SIG-M5 (cell line): ENCODE measurements around the gene FGR.

Source experiments
- DNase-seq: peaks from one replicate; lab custom pipeline; 2025; lab: John Stamatoyannopoulos, UW

FGR gene

GRCh38 chr1:27600498-27601175, 34.3 kb downstream of the FGR start:
- DNase-seq: no peak

DNA sequence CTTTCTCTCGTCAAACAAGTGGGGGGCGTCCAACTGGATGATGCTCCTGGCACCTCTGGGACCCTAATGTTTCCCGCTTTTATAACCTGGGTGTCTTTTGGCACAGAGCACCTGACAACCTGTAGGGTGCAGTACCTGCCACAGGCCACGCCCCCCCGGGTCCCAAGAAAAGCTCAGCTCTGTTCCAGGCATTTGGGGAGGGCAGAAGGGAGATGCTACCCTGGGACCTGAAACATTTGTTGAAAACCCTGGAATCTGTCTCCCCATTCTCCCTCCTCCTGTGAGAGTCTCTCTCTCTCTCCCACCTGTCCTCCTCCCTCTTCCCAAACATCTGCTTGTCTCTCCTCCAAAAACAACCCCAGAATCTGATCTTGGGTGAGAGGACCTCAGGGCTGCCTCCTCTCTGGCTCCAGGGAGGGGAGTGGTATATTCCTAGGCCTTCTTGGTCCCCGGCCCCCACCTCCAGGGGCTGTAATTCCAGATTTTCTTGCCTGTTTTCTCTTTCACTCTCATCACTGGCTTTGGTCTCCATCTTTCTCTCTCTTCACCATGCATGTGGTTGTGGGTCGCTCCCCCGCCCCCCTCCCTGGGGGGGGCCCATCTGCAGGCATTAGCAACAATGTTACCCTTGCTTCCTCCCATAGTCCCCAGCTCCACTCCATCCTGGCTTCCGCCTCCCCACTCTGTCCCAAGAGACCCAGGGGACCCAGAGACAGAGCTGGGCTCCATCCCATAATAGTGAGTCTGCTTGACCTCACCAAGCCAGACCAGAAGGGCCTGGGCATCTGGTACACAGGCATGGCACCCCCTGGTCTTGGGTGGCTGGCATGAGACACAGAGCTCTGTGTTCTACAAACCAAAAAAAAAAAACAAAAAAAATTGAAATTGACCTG, 35.1 kb downstream of the FGR start:
- no peak for DNase-seq

GRCh38 chr1:27598902-27599528, 36.0 kb downstream of the FGR start:
- DNase-seq: no peak

DNA sequence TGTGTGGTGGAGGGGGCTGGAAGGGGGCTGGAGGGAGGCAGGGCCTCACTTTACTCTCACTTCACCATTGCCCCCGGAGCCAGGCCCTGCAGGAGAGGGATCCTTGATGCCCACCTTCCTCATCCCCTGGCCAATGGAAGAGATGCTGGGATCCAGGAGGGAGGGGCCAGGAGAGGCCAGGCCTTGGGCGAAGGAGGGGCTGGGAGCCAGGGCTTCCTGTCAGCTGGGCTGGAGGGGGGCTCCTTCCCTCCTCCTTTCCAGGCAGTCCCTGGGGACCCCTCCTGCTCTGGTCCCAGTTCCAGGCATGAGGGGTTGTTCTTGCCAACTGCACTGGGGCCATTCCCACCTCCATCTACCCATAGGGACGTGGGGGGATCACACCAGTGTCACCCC, 36.7 kb downstream of the FGR start:
- DNase-seq: no peak

- no peak for DNase-seq
Measured at GRCh38 chr1:27597516-27598294, 37.3 kb downstream of the FGR start.

DNA sequence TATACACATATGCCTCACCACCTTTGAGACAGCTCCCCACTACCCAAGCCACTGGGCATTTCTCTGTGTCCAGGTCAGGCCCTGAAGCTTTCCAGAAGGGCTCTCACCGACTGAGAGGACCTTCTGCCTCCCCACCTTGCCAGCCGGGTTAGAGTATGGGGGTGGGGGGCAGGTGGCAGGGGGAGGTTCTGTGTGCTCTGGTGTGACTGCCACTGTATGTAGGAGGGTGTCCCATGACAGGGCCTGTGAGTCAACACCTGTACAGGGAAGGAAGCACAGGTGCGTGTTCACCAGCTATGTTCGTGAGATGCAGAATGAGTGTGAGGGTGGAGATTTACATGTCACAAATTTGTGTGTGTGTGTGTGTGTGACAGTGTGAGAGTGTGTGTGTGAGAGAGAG, 38.0 kb downstream of the FGR start:
- DNase-seq: no peak

DNA sequence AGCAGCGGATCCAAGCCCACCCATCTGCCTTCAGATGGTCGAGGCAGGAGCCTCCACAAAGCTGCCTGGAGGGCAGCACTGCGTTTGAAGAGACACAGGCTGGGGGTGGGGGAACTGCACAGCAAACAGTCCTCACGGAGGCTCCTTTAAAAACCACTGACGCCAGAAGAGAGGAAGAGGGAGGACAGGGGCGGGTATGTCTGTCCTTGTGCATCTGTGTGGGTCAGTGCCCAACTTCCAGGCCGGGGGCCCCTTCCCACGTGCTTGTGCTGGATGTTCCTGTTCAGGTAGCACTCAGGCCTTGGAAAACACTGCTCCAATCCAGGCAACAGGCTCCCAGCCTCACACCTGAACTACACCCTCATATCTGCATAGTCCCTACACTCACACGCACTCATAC, 38.7 kb downstream of the FGR start:
- no peak for DNase-seq

- no peak for DNase-seq
Measured at GRCh38 chr1:27595597-27595996, 39.4 kb downstream of the FGR start.

DNA sequence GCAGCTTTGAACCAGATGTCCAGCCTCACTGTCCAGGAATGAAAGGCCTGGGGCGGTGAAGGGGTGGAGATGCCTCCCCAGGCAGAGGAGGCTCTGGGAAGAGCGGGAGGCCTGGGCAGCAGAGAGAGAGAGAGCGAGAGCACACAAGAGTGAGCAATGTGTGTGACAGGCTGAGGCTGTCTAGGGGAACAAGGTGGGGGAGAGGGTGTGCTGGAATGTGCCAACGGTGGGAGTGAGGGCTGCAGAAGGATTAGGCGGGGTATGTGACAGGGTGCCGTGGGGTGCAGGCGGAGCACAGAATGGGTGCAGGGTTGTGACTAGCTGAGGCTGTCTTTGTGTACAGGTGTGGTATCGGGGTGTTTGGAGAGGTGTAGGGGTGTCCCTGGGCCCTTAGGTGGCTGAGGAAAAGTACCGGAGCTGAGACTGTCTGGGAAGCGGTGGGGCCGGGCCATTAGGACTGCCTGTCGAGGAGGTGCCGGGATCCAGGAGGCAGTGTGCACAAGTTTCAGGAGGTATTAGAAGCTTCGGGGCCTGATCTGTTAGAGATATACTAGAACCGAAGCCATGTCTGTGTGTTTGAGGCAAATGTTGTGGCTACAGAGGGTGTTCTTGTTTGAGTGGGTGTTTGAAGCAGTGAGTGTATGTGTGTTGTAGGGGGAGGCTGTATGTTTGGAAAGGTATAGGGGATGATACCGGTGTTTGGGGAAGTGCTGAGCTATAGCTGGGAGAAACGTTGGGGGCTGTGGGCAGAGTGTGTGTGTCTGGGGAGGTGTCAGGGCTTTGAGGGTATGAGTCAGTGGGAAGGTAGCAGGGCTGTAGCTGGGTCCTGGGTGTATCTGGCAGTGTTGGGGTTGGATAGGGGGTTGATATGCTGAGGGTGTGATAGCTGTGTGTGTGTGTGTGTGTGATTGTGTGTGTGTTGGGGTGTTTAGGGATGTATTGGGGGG, 40.1 kb downstream of the FGR start:
- no peak for DNase-seq

DNA sequence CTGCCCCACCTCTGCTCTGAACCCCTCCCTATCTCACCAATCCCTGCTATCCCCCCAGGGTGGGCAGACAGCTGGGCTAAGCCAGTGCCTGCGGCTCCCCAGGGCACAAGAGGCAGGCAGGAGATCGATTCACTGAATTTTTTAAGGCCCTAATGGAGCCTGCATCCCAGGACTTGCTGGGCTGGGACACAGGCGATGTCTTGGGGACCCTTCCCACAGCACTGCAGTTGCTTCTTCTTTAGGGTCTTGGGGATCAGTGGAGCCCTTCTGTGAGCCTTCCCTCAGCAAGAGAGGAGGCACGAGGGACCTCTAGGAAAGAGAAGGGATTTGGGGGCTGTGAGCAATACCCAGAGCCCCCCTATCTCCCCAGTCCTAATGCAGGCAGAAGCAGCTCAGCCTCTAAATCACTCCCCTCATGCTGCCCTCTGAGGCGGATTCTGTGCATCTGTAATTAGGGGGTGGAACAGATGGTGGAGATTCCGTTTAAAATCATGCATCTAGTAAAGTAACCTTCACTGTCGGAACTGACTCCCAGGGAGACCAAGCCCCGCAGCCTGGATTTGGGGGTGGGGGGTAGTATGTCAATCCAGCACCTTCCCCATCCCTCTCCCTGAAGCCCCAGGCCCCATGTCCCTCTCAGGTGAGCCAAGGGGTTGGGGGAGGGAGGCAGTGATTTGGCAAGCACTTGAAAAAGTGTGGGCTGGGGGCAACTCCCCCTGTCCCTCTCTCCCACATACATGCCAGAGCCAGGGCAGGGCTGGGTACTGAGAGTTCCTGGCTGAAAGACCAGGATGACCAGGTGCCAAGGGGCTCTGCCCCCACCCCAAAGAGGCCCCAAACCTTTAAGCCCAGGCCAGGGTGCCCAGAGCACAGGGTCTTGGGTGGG, 41.1 kb downstream of the FGR start:
- DNase-seq: no peak

- DNase-seq: no peak
Measured at GRCh38 chr1:27592931-27593677, 41.9 kb downstream of the FGR start.

- DNase-seq: no peak
Measured at GRCh38 chr1:27592232-27592930, 42.6 kb downstream of the FGR start.

DNA sequence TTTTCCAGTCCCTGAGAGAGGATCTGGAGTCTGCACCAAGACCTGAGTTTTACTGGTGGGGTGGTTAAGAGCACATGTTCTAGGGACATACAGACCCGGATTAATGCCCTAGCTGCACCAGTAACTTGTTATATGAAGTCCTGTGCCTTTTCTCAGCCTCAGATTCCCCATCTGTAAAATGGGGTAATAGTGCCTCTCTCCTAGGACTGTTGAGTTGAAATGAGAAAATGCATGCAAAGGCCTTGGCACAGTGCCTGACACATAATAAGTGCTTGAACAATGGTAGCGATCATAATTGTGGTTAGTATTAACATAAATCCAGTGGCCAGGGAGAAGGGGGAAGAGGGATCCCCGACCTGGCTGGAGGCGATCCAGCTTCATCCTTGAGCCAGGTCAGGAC, 43.4 kb downstream of the FGR start:
- no peak for DNase-seq

DNA sequence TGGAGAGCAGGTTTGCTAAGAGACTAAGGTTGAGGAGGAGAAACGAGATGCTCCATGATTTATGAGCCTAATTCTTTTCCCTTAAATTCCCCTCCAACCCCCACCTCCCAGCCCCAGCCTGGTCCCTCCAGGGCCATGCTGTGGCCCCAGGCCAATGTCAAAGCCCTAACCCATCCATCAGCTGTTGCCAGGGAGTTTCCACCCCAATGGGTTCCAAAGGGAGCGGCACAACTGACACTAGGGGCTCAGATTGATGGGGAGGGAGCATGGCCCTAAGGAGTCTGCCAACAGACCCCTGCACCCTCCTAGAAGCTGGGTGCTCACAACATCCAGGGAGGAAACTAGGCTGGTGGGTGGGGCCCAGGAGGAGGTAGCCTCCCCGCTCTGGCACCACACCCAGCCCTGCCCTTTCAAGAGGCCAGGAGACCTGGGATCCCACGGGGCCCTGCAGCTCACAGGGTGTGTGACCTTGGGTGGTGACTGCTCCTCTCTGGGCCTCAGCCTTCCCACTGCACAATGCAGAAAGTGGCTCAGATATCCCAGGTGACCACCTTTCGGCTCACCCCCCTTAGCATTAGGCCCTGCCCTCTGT, 44.0 kb downstream of the FGR start:
- DNase-seq: no peak

DNA sequence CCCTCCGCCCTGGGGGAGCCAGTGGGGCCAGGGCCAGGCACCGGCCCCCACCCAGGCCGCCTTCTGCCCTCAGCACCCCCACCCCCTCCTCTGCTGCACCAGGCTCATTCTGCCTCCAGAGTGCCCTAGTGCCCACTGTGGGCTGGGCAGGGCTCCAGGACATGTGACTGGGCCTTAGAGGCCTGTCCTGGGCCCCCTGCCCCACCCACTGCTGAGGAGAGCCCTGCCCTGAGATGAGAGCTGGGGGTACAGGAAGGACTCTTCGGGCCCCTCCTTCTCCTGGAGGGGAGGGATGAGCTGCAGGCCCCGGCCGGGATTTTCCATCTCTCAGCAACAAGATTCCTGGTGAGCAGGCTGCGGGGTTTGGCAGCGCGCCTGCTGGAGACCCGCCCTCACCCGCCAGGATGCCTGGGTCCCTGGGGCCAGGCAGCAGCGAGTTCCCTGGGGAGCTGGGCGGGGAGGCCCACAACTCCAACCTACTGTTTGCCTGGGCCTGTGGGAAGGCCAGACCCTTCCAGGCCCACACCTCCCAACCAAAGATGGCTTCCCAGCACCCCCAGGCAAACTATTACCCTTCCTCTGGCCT, 45.1 kb downstream of the FGR start:
- DNase-seq: no peak

GRCh38 chr1:27589441-27589840, 45.5 kb downstream of the FGR start:
- DNase-seq: no peak

DNA sequence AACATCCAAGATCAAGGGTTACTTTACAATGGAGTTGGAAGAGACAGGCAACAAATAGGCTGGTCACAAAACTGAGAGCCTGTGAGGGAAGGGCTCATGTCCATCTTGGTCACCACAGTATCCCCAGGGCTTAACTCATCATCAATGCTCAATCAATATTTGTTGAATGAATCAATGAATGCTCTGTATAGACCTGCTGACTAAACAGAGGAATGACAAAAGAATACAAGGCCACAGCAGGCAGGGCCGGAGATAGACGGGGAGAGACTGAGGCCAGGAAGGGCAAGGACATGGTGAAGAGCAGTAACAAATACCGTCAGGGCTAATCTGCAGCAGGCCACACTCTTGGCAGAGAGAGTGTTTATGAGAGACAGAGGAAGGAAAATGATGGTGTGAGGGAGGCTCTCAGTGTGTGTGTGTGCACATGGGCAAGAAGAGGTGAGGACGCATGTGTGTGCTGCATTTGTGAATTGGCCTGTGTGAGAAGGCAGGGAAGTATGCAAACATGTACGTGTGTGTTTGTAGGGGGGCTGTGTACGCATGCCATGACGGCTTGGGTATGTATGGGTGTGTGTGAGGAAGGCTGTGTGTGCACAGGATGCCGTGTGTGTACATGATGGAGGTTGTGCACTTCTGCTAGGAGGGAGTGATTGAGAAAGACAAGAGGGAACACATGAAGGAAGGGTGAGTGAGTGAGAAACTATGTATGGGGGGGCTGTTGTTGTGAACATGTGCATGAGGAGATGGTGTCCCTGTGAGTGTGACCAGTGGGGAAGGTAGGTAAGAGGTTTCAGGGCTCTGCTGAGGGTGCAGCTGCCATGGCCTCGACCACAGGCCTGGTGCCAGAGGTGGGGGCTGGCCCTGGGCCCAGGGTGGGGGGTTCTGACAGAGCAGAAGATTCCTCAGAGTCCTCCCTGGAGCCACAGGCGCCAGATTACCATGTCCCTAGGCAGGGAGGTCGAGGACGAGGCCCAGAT, 46.4 kb downstream of the FGR start:
- DNase-seq: no peak
